GDM1 (cell line): ENCODE data around the gene NPLOC4.
A peak's percentile ranks its signal among the peaks of the same experiment; 100 is the strongest.

Source experiments
- DNase-seq: peaks from one replicate; lab custom pipeline; 2025; lab: John Stamatoyannopoulos, UW

NPLOC4 gene

GRCh38 chr17:81546906-81547613 is 89.9 kb downstream of the NPLOC4 start:
- no peak for DNase-seq

GRCh38 chr17:81545160-81545949 is 91.6 kb downstream of the NPLOC4 start:
- DNase-seq: no peak

GRCh38 chr17:81544281-81544974 is 92.5 kb downstream of the NPLOC4 start:
- no peak for DNase-seq

- no peak for DNase-seq
Observed at GRCh38 chr17:81543756-81544155, 93.2 kb downstream of the NPLOC4 start.

- DNase-seq: no peak
Observed at GRCh38 chr17:81543339-81543675, 93.6 kb downstream of the NPLOC4 start.

- DNase-seq: no peak
Observed at GRCh38 chr17:81542431-81543338, 94.2 kb downstream of the NPLOC4 start.

- no peak for DNase-seq
Observed at GRCh38 chr17:81541123-81541522, 95.8 kb downstream of the NPLOC4 start.

GRCh38 chr17:81540676-81541027 is 96.3 kb downstream of the NPLOC4 start:
- DNase-seq: no peak

GRCh38 chr17:81539961-81540675 is 96.8 kb downstream of the NPLOC4 start:
- DNase-seq: no peak

GRCh38 chr17:81539571-81539900 is 97.4 kb downstream of the NPLOC4 start:
- no peak for DNase-seq

GRCh38 chr17:81538651-81539570 is 98.0 kb downstream of the NPLOC4 start:
- no peak for DNase-seq

- DNase-seq: no peak
Observed at GRCh38 chr17:81537856-81538555, 98.9 kb downstream of the NPLOC4 start.

- peak; percentile 17 for DNase-seq
Observed at GRCh38 chr17:81537343-81537855, 99.5 kb downstream of the NPLOC4 start.

- DNase-seq: no peak
Observed at GRCh38 chr17:81536299-81537290, 100.3 kb downstream of the NPLOC4 start.

- no peak for DNase-seq
Observed at GRCh38 chr17:81535480-81536298, 101.2 kb downstream of the NPLOC4 start.

GRCh38 chr17:81535007-81535328 is 101.9 kb downstream of the NPLOC4 start:
- DNase-seq: no peak

GRCh38 chr17:81534157-81535006 is 102.5 kb downstream of the NPLOC4 start:
- DNase-seq: no peak
